GM12878 (cell line): ENCODE results near the gene GALNT9. TPM values are rescaled to one million over a fixed set of nuclear protein-coding genes. Genes with fewer than 3 reads are reported as not detected.

Experiments
- ATAC-seq: fragments of 200-7000 bp; cut with Tn5 transposase; 3 replicates; pipeline ENCODE4 v1.9.1; 2020; ENCODE audit warnings: mild to moderate bottlenecking, moderate library complexity
- BruUV-seq: library from RNA; stranded (reverse); fragments of 400-500 nt; replicated peaks from 2 replicates; lab custom pipeline; 2021; lab: Mats Ljungman, UMichigan
- CTCF ChIA-PET: fragments of 300-600 bp; sonication (Branson Sonifier 250); formaldehyde crosslinking; extraction: SDS; loops from one replicate; lab custom pipeline; 2021; ENCODE audit warnings: inconsistent platforms; lab: Yijun Ruan, JAX
- POLR2A ChIA-PET: fragments of 350-600 bp; formaldehyde crosslinking; extraction: SDS; loops from one replicate; lab custom pipeline; 2021; ENCODE audit warnings: inconsistent platforms; lab: Charles Lee
- RAD21 ChIA-PET: fragments of 300-600 bp; sonication (Branson Sonifier 250); formaldehyde crosslinking; loops from one replicate; lab custom pipeline; 2023; ENCODE audit warnings: antibody characterized with exemption; ENCODE audit not compliant: unreplicated experiment; lab: Charles Lee
- SMC1A ChIA-PET: fragments of 300-600 bp; sonication (Branson Sonifier 250); formaldehyde crosslinking; loops from one replicate; lab custom pipeline; 2023; ENCODE audit not compliant: unreplicated experiment, uncharacterized antibody; lab: Charles Lee
- DNase-seq: peaks from one replicate; pipeline ENCODE4 v3.0.0-alpha.2; 2011; ENCODE audit warnings: low read depth, low spot score
- FAIRE-seq: peaks from 3 replicates; lab custom pipeline; 2011; peaks lifted over from hg19 to GRCh38; lab: Jason Lieb, UNC
- H2AFZ ChIP-seq: 2 replicates; pipeline ENCODE4 v1.6.0; 2011; ENCODE audit warnings: low read depth, low read length, control low read depth; ENCODE audit not compliant: control insufficient read depth
- H3K27ac ChIP-seq: 2 replicates; pipeline ENCODE4 v1.5.1; 2011; ENCODE audit warnings: control low read depth; ENCODE audit not compliant: control insufficient read depth, insufficient read depth
- H3K27me3 ChIP-seq, 2 experiments: replicated peaks in 1 of 2; 2 replicates each; pipeline versions ENCODE4 v1.6.0 to v1.6.1; 2011; ENCODE audit warnings: low read length in 1 of 2; ENCODE audit not compliant: control insufficient read depth in 2 of 2, insufficient read depth in 2 of 2
- H3K36me3 ChIP-seq, 2 experiments: 2 replicates each; pipeline ENCODE4 v1.5.1; 2011; ENCODE audit warnings: low read length in 1 of 2; ENCODE audit not compliant: control insufficient read depth in 2 of 2, insufficient read depth in 2 of 2
- H3K4me1 ChIP-seq: 2 replicates; pipeline ENCODE4 v1.6.1; 2011; ENCODE audit warnings: mild to moderate bottlenecking, low read length, moderate library complexity, mixed read lengths; ENCODE audit not compliant: control insufficient read depth, insufficient read depth
- H3K4me2 ChIP-seq: 2 replicates; pipeline ENCODE4 v1.6.0; 2011; ENCODE audit warnings: control low read depth; ENCODE audit not compliant: control insufficient read depth, insufficient read depth
- H3K4me3 ChIP-seq: fragments of 200-600 bp; sonication (generic); 2 replicates; pipeline ENCODE4 v1.5.1; 2016
- H3K79me2 ChIP-seq: 2 replicates; pipeline ENCODE4 v1.6.0; 2011; ENCODE audit warnings: low read length; ENCODE audit not compliant: control insufficient read depth, insufficient read depth
- H3K9ac ChIP-seq: 2 replicates; pipeline ENCODE4 v1.8.0; 2011; ENCODE audit warnings: low read length, control low read depth, mixed read lengths; ENCODE audit not compliant: control insufficient read depth, insufficient read depth
- H3K9me3 ChIP-seq: replicated peaks from 3 replicates; pipeline ENCODE4 v1.5.1; 2011; ENCODE audit warnings: mild to moderate bottlenecking, low read length; ENCODE audit not compliant: control insufficient read depth, insufficient read depth
- H4K20me1 ChIP-seq: 2 replicates; pipeline ENCODE4 v1.6.0; 2011; ENCODE audit not compliant: control insufficient read depth, insufficient read depth
- BACH1 ChIP-seq: fragments of 450-650 bp; IDR thresholded peaks from 2 replicates; pipeline ENCODE4 v1.6.1; 2017; ENCODE audit warnings: mild to moderate bottlenecking, borderline replicate concordance
- CBX5 ChIP-seq: sonication (generic); IDR thresholded peaks from 2 replicates; pipeline ENCODE4 v1.6.1; 2016; ENCODE audit warnings: low read depth, moderate library complexity, mild to moderate bottlenecking, inconsistent platforms
- CHD1 ChIP-seq: IDR thresholded peaks from 2 replicates; pipeline ENCODE4 v1.6.1; 2012; ENCODE audit warnings: low read depth, low read length, improper control_type of control experiment
- HDAC6 ChIP-seq: fragments of 200-600 bp; sonication (generic); IDR thresholded peaks from one replicate; pipeline ENCODE4 v1.8.0; 2017; ENCODE audit warnings: antibody characterized with exemption; ENCODE audit not compliant: unreplicated experiment
- IKZF2 ChIP-seq, 2 experiments: fragments of 450-650 bp; IDR thresholded peaks; 2 replicates each; pipeline ENCODE4 v1.6.1; 2017; ENCODE audit warnings: mild to moderate bottlenecking in 2 of 2, moderate library complexity in 2 of 2
- NBN ChIP-seq: fragments of 450-650 bp; IDR thresholded peaks from 2 replicates; pipeline ENCODE4 v1.6.1; 2016
- NRF1 ChIP-seq: conservative IDR thresholded peaks from 2 replicates; pipeline ENCODE4 v1.6.1; 2011; ENCODE audit warnings: mild to moderate bottlenecking, low read depth, low read length, improper control_type of control experiment
- POLR2A ChIP-seq: IDR thresholded peaks from 2 replicates; pipeline ENCODE4 v1.6.1; 2011; ENCODE audit warnings: low read depth, mild to moderate bottlenecking, low read length
- SIN3A ChIP-seq: IDR thresholded peaks from 2 replicates; pipeline ENCODE4 v1.6.1; 2012; ENCODE audit warnings: low read depth, low read length, improper control_type of control experiment
- SMAD5 ChIP-seq: IDR thresholded peaks from 2 replicates; pipeline ENCODE4 v1.6.1; 2016; ENCODE audit warnings: antibody characterized with exemption, low read depth
- SP1 ChIP-seq: IDR thresholded peaks from one replicate; pipeline ENCODE4 v1.6.1; 2011; ENCODE audit warnings: low read depth, low read length
- TCF3 ChIP-seq: IDR thresholded peaks from 2 replicates; pipeline ENCODE4 v1.6.1; 2012; ENCODE audit warnings: low read depth, mild to moderate bottlenecking, low read length, borderline replicate concordance; ENCODE audit not compliant: insufficient read depth
- ZNF622 ChIP-seq: fragments of 450-650 bp; IDR thresholded peaks from 2 replicates; pipeline ENCODE4 v1.6.1; 2017; ENCODE audit warnings: mild to moderate bottlenecking, inconsistent platforms
- ZSCAN29 ChIP-seq: fragments of 450-650 bp; IDR thresholded peaks from 2 replicates; pipeline ENCODE4 v1.6.1; 2017; ENCODE audit warnings: mild to moderate bottlenecking, moderate library complexity
- WGBS: methylation state at CpG from one replicate; pipeline ENCODE4 v1.1.6; 2016; ENCODE audit warnings: low lambda C conversion rate; ENCODE audit not compliant: insufficient replicate concordance, insufficient coverage; ENCODE audit errors: missing lambda C conversion rate; 5-methylcytosine and 5-hydroxymethylcytosine counted together
- in situ Hi-C: fragments of 300-500 bp; cut with MboI; formaldehyde crosslinking; loops from 9 replicates; pipeline ENCODE4 v1.14.3; 2018; ENCODE audit warnings: mixed read lengths
- intact Hi-C: fragments of 100-400 bp; cut with micrococcal nuclease; formaldehyde crosslinking; loops from one replicate; pipeline ENCODE4 v1.14.2; 2022; ENCODE audit not compliant: unreplicated experiment
- polyA plus RNA-seq, 11 experiments: library from polyadenylated mRNA; depleted of rRNA in 4 of 11; unstranded in 6 of 11; stranded (reverse) in 5 of 11; fragments of >200 nt; fragmentation: Nextera tagmentation in 4 of 11; fragmentation: Illumina TruSeq in 1 of 11; extraction: Ambion mirVana in 4 of 11; extraction: Trizol in 1 of 11; gene quantifications; 1 replicate in 1 of 11; 2 replicates in 10 of 11; pipeline versions ENCODE4 v1.2.1 to v1.2.3, GENCODE V29; 2011 to 2016; ENCODE audit warnings: inconsistent platforms in 2 of 11, missing spikeins in 2 of 11, low read depth in 1 of 11
- total RNA-seq, 4 experiments: library from RNA; depleted of rRNA in 3 of 4; stranded (reverse); fragments of >200 nt in 3 of 4; fragmentation: Illumina TruSeq in 1 of 4; extraction: Trizol in 1 of 4; gene quantifications; 2 replicates each; pipeline versions ENCODE4 v1.2.1 to v1.2.3, GENCODE V29; 2013 to 2021
- TF ChIP-seq, protein P1 (sequence below): fragments of 450-650 bp; IDR thresholded peaks from 2 replicates; pipeline ENCODE4 v1.6.1; 2017; ENCODE audit warnings: mild to moderate bottlenecking, moderate library complexity
- TF ChIP-seq, protein P2 (sequence below): fragments of 450-650 bp; IDR thresholded peaks from 2 replicates; pipeline ENCODE4 v1.6.1; 2018; ENCODE audit warnings: mild to moderate bottlenecking, low read depth, moderate library complexity; ENCODE audit not compliant: partially characterized antibody

Gene GALNT9
- total and polyA plus RNA-seq, 10 of the 15 experiments (the other 5 are each of a cell fraction or from before 2014, with no cell fraction given) = 0.04 TPM; not detected in 9

- H3K4me1 ChIP-seq = no peaks in the 10 kb centered on the region
- POLR2A ChIA-PET = no interaction called here
- intact Hi-C loops (no loop called here), in situ Hi-C loops (no loop called here)
- no peak for FAIRE-seq
- H3K36me3 ChIP-seq = no peaks in the 10 kb centered on the region
- no peak overlapping the region for H3K9ac ChIP-seq
- 69% methylated on average over 31 of the region's 31 CpGs for WGBS
- SMC1A ChIA-PET = no interaction called here
- H3K27ac ChIP-seq = no peak overlapping the region
- H3K79me2 ChIP-seq = no peaks in the 10 kb centered on the region
- BruUV-seq = no TSS peak
- ATAC-seq = no peak
- H3K4me2 ChIP-seq = no peak overlapping the region
- CTCF ChIA-PET = no interaction called here
- no peaks in the 10 kb centered on the region; the same call in 2 of the 3 replicates for H3K9me3 ChIP-seq
- TF ChIP-seq NRF1 (no peak), TCF3 (no peak), CHD1 (no peak), CBX5 (no peak), BACH1 (no peak), IKZF2 (IDR thresholded peaks at IDR 0.05) (no peak), HDAC6 (no peak), SIN3A (no peak), SMAD5 (no peak), ZSCAN29 (no peak), NBN (no peak), POLR2A (no peak), ZNF622 (no peak), SP1 (no peak)
- TF ChIP-seq, protein P1, sequence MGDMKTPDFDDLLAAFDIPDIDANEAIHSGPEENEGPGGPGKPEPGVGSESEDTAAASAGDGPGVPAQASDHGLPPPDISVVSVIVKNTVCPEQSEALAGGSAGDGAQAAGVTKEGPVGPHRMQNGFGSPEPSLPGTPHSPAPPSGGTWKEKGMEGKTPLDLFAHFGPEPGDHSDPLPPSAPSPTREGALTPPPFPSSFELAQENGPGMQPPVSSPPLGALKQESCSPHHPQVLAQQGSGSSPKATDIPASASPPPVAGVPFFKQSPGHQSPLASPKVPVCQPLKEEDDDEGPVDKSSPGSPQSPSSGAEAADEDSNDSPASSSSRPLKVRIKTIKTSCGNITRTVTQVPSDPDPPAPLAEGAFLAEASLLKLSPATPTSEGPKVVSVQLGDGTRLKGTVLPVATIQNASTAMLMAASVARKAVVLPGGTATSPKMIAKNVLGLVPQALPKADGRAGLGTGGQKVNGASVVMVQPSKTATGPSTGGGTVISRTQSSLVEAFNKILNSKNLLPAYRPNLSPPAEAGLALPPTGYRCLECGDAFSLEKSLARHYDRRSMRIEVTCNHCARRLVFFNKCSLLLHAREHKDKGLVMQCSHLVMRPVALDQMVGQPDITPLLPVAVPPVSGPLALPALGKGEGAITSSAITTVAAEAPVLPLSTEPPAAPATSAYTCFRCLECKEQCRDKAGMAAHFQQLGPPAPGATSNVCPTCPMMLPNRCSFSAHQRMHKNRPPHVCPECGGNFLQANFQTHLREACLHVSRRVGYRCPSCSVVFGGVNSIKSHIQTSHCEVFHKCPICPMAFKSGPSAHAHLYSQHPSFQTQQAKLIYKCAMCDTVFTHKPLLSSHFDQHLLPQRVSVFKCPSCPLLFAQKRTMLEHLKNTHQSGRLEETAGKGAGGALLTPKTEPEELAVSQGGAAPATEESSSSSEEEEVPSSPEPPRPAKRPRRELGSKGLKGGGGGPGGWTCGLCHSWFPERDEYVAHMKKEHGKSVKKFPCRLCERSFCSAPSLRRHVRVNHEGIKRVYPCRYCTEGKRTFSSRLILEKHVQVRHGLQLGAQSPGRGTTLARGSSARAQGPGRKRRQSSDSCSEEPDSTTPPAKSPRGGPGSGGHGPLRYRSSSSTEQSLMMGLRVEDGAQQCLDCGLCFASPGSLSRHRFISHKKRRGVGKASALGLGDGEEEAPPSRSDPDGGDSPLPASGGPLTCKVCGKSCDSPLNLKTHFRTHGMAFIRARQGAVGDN = no peak
- TF ChIP-seq, protein P2, sequence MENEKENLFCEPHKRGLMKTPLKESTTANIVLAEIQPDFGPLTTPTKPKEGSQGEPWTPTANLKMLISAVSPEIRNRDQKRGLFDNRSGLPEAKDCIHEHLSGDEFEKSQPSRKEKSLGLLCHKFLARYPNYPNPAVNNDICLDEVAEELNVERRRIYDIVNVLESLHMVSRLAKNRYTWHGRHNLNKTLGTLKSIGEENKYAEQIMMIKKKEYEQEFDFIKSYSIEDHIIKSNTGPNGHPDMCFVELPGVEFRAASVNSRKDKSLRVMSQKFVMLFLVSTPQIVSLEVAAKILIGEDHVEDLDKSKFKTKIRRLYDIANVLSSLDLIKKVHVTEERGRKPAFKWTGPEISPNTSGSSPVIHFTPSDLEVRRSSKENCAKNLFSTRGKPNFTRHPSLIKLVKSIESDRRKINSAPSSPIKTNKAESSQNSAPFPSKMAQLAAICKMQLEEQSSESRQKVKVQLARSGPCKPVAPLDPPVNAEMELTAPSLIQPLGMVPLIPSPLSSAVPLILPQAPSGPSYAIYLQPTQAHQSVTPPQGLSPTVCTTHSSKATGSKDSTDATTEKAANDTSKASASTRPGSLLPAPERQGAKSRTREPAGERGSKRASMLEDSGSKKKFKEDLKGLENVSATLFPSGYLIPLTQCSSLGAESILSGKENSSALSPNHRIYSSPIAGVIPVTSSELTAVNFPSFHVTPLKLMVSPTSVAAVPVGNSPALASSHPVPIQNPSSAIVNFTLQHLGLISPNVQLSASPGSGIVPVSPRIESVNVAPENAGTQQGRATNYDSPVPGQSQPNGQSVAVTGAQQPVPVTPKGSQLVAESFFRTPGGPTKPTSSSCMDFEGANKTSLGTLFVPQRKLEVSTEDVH = no peak
- no peaks in the 10 kb centered on the region for H3K27me3 ChIP-seq
- no peak for DNase-seq
- H4K20me1 ChIP-seq = no peaks in the 10 kb centered on the region
- no peak overlapping the region for H3K4me3 ChIP-seq
- RAD21 ChIA-PET = no interaction called here
- no peak overlapping the region for H2AFZ ChIP-seq
These were observed 37.9 kb upstream of the GALNT9 start for GRCh38 chr12:132367071-132367851.
